SK-N-SH (cell line): ENCODE results near the gene GPD1.

Source experiments
- CTCF ChIP-seq: fragments of 200-600 bp; sonication (generic); IDR thresholded peaks from 2 replicates; pipeline ENCODE4 v1.6.1; 2017; ENCODE audit warnings: antibody characterized with exemption, mild to moderate bottlenecking, moderate library complexity
- FOXM1 ChIP-seq: IDR thresholded peaks from 2 replicates; pipeline ENCODE4 v1.4.0; 2012; ENCODE audit warnings: low read depth, mild to moderate bottlenecking
- RAD21 ChIP-seq: IDR thresholded peaks from 2 replicates; pipeline ENCODE4 v1.6.1; 2012; ENCODE audit warnings: mild to moderate bottlenecking, low read length
- SIN3A ChIP-seq: IDR thresholded peaks from 2 replicates; pipeline ENCODE4 v1.6.1; 2012; ENCODE audit warnings: low read depth, mild to moderate bottlenecking, low read length, moderate library complexity, borderline replicate concordance

GRCh38 chr12:50109319-50109718 lies 5.5 kb downstream of the GPD1 start:
- TF ChIP-seq CTCF (no peak), SIN3A (no peak), FOXM1 (no peak), RAD21 (no peak)
